Measurements from ENCODE around the gene CEBPB.

Gene CEBPB

GRCh38 chr20:50221501-50222308 lies 31.1 kb downstream of the CEBPB start:
- Mint-ChIP-seq H3K36me3 (no peaks in the 10 kb centered on the region), H3K27me3 (no peaks in the 10 kb centered on the region), H3K4me1 (ENCODE audit: low read depth) (peaks cover 1% of the 10 kb centered on the region), H3K4me3 (no peak overlapping the region), H3K27ac (no peak overlapping the region), H3K9me3 (ENCODE audit: low read depth) (no peaks in the 10 kb centered on the region)

DNA sequence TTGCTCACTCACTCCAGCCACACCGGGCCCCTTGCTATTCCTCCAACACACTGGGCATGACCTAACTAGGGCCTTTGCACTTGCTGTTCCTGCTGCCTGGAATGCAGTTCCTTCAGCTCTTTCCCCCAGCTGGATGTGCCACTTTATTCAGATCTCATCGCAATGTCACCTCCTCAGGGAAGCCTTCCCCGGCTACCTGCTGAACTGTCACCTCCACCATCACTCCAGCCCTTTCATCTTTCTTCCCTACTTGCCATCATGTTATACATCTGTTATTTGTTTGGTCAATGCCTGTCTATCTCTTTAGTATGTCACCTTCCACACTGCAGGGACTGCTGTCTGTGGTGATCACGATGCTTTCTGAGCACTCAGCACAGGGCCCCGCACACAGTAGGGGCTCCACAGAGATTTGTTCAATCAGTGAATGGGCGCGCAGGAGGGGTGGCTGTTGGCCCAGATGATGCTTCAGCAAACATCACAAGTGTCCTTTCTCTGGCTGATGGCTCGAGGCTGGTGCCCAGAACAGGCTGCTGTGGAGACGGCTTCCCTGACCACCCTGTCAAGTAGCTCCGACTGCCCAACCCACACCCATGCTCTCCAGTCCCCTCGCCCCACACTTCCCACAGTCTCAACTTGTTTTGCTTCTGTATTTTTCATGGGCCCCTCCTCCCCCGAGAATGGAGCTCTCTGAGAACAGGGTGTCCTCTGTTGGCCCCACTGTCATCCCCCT lies 31.8 kb downstream of the CEBPB start:
- no peaks in the 10 kb centered on the region for H3K36me3 Mint-ChIP-seq
- H3K4me1 Mint-ChIP-seq (ENCODE audit: low read depth) = peaks cover 1% of the 10 kb centered on the region
- no peak overlapping the region for H3K4me3 Mint-ChIP-seq
- no peaks in the 10 kb centered on the region for H3K27me3 Mint-ChIP-seq
- no peaks in the 10 kb centered on the region for H3K9me3 Mint-ChIP-seq (ENCODE audit: low read depth)
- no peak overlapping the region for H3K27ac Mint-ChIP-seq

DNA sequence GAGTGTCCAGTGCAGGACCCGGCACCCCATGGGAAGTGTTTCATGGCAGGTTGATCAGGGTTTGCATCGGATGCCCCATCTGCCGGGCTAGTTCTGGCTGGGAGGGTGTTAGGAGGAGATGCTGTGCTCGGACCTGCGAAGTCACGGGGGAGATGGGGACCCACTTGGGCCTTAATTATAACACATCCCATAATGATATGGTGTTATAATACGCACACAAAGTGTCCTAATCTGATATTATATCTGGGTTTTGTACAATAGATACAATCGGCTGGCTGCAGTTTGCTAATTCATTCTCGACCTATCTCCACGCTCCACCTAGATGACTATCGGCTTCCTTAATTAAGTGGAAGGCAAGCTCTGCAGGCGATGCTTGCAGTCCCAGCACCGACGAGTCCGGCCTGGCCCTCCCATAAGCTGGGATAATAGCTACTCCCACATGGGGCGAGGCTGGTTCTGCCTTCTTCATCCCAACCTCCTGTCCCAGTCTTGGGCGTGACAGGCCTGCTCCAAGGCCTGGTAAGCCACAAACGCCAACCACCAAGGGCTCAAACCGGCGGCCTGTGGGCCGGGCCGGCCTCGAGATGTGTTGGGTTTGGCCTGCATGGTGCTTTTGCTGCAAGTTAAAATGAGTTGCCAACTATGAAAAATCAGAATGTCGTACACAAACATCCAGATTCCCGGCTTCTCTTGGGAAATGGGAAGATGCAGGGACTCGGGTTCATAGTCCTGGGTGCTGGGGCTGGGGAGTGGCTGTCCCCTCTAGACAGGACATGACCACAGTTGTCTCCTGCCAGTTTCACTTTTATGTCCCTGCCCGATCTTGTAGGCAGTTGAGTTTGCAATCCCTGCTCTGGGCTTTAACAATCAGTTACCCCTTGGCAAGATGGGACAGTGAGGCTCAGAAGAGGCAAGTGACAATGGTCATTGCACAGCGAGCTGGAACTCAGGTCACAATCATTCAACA lies 32.7 kb downstream of the CEBPB start:
- Mint-ChIP-seq H3K4me3 (no peak overlapping the region), H3K36me3 (no peaks in the 10 kb centered on the region), H3K4me1 (ENCODE audit: low read depth) (peaks cover 1% of the 10 kb centered on the region), H3K9me3 (ENCODE audit: low read depth) (no peaks in the 10 kb centered on the region), H3K27me3 (no peaks in the 10 kb centered on the region), H3K27ac (no peak overlapping the region)

DNA sequence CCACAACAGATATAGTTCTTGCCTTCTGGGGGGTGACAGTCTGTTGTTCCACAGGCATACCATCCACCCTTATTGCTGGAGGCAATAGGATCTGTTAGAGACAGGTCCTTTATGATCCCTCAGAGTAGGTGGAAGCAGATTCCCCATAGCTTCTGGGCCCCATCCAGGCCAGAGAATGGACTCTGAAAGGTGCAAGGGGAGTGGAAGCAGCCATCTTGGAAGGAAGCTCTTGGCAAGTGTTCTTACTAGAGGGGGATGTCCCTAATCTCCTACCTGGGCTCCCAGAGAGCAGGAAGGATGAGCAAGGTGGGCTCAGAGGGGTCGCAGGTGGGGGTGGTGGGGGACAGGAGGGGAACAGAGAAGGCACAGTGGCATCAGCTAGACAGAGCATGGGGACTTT lies 33.4 kb downstream of the CEBPB start:
- Mint-ChIP-seq H3K4me3 (no peak overlapping the region), H3K27ac (no peak overlapping the region), H3K27me3 (no peaks in the 10 kb centered on the region), H3K36me3 (no peaks in the 10 kb centered on the region), H3K4me1 (ENCODE audit: low read depth) (peaks cover 1% of the 10 kb centered on the region), H3K9me3 (ENCODE audit: low read depth) (no peaks in the 10 kb centered on the region)

DNA sequence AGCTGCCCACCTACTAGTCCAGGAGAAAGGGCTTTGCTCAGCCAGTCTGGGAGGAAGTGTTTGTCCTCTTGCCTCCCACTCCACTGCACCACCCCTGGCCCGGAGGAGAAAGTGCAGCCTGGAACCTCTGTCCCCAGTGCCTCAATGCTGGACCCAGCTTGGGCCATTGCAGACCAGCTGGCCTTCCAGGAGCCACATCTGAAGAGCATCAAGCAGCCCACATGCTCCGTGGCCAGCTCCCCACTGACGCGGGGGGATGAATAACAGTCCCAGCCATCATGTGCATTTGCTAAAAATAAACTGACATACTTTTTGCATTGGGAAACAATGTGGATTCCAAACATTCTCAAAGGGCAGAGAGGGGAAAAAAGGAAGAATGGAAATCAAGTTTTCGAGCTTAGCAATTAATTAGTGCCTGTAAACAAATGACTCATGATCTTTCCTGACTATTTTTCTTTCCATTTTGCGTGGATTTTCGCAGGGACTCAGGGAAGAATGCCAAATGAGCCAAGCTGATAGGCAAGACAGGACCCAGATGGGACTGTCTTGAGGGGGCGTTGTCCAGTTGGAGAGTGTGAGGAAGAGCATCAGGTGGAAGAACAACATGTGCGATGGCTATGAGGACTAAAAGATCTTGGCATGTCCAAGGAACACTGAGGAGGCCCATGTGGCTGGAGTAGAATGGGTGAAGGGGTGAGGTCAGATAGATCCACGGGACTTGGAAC lies 34.1 kb downstream of the CEBPB start:
- H3K27me3 Mint-ChIP-seq = no peaks in the 10 kb centered on the region
- no peak overlapping the region for H3K27ac Mint-ChIP-seq
- no peak overlapping the region for H3K4me3 Mint-ChIP-seq
- peaks cover 1% of the 10 kb centered on the region for H3K4me1 Mint-ChIP-seq (ENCODE audit: low read depth)
- H3K9me3 Mint-ChIP-seq (ENCODE audit: low read depth) = no peaks in the 10 kb centered on the region
- no peaks in the 10 kb centered on the region for H3K36me3 Mint-ChIP-seq

- no peaks in the 10 kb centered on the region for H3K9me3 Mint-ChIP-seq (ENCODE audit: low read depth)
- H3K36me3 Mint-ChIP-seq = no peaks in the 10 kb centered on the region
- H3K4me1 Mint-ChIP-seq (ENCODE audit: low read depth) = peaks cover 1% of the 10 kb centered on the region
- no peak overlapping the region for H3K4me3 Mint-ChIP-seq
- no peak overlapping the region for H3K27ac Mint-ChIP-seq
- H3K27me3 Mint-ChIP-seq = no peaks in the 10 kb centered on the region
Measured at GRCh38 chr20:50226093-50226974, 35.7 kb downstream of the CEBPB start.

- H3K4me3 Mint-ChIP-seq = no peak overlapping the region
Measured at GRCh38 chr20:50227506-50227905, 36.9 kb downstream of the CEBPB start.

DNA sequence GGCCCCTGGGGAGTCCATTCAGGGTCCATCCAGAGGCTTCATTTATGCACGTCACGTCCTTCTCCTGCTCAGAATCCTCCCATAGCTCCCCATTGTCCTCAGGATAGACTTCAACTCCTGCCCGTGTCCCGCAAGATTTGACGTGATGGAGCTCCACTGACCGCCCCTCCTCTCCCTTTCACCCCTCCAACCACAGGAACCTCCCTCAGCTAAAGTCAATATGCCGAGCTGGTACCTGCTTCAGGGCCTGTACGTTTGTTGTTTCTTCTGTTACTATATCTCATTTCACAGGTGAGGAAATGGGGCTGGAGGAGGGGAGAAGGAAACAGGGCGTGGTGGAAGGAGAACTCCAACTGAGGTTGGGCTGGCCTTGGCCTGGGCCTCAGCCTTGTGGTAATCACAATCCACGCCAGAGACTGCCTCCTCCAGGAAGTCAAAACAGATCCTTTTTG lies 38.6 kb downstream of the CEBPB start:
- H3K27me3 Mint-ChIP-seq = no peaks in the 10 kb centered on the region
- H3K27ac Mint-ChIP-seq = no peak overlapping the region

More at GRCh38 chr20:50227506-50227905, 36.9 kb downstream of the CEBPB start:
- Mint-ChIP-seq H3K9me3 (ENCODE audit: low read depth) (no peaks in the 10 kb centered on the region), H3K27ac (no peak overlapping the region), H3K27me3 (no peaks in the 10 kb centered on the region), H3K4me1 (ENCODE audit: low read depth) (peaks cover 1% of the 10 kb centered on the region), H3K36me3 (no peaks in the 10 kb centered on the region)

GRCh38 chr20:50230184-50230583 lies 39.6 kb downstream of the CEBPB start:
- Mint-ChIP-seq H3K4me3 (no peak overlapping the region), H3K27me3 (no peaks in the 10 kb centered on the region), H3K36me3 (no peaks in the 10 kb centered on the region), H3K4me1 (ENCODE audit: low read depth) (peaks cover 1% of the 10 kb centered on the region), H3K9me3 (ENCODE audit: low read depth) (no peaks in the 10 kb centered on the region), H3K27ac (no peak overlapping the region)

More for the DNA sequence above, 38.6 kb downstream of the CEBPB start:
- Mint-ChIP-seq H3K36me3 (no peaks in the 10 kb centered on the region), H3K4me1 (ENCODE audit: low read depth) (peaks cover 1% of the 10 kb centered on the region), H3K9me3 (ENCODE audit: low read depth) (no peaks in the 10 kb centered on the region), H3K4me3 (no peak overlapping the region)

GRCh38 chr20:50230871-50231560 lies 40.4 kb downstream of the CEBPB start:
- Mint-ChIP-seq H3K27me3 (no peaks in the 10 kb centered on the region), H3K4me1 (ENCODE audit: low read depth) (peaks cover 1% of the 10 kb centered on the region), H3K4me3 (no peak overlapping the region), H3K9me3 (ENCODE audit: low read depth) (no peaks in the 10 kb centered on the region), H3K36me3 (no peaks in the 10 kb centered on the region), H3K27ac (no peak overlapping the region)

GRCh38 chr20:50231854-50232253 lies 41.2 kb downstream of the CEBPB start:
- Mint-ChIP-seq H3K36me3 (no peaks in the 10 kb centered on the region), H3K27ac (no peak overlapping the region), H3K4me3 (no peak overlapping the region), H3K27me3 (no peaks in the 10 kb centered on the region), H3K9me3 (ENCODE audit: low read depth) (no peaks in the 10 kb centered on the region), H3K4me1 (ENCODE audit: low read depth) (no peaks in the 10 kb centered on the region)

DNA sequence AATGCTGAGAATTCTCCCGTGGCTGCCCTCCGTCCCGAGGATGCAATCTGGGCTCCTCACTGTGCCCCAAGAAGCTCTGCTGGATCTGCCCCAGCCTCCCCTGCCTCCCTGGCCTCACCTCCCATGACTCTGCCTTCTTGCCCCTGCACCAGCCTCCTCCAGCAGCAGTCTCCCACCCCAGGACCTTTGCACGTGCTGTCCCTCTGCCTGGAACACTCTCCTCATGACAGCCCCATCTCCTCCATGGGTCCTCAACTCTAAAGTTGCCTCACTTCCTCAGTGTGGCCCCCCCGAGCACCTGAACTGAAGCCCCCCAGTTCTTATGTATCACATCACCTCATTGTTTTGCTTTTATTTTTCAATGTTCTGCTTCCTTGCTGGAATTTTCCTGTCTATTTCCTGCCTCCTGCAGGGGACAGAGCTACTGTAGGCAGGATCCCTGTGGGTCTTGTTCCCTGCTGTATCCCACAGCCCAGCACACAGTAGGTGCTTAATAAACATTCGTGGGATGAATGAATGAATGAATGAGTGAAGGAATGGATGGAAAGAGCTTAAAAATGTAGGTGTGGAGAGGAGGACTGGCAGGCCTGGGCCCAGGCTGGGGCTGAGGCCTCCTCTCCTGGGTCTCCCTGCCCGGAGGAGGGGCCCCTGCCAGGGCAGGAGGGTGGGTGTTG lies 42.2 kb downstream of the CEBPB start:
- no peak overlapping the region for H3K4me3 Mint-ChIP-seq
- no peaks in the 10 kb centered on the region for H3K27me3 Mint-ChIP-seq
- no peak overlapping the region for H3K27ac Mint-ChIP-seq
- no peaks in the 10 kb centered on the region for H3K9me3 Mint-ChIP-seq (ENCODE audit: low read depth)
- H3K4me1 Mint-ChIP-seq (ENCODE audit: low read depth) = no peaks in the 10 kb centered on the region
- no peaks in the 10 kb centered on the region for H3K36me3 Mint-ChIP-seq

Data from activated naive CD8-positive, alpha-beta T cell (primary cell).